ENCODE results near the gene PDSS2.

DNA sequence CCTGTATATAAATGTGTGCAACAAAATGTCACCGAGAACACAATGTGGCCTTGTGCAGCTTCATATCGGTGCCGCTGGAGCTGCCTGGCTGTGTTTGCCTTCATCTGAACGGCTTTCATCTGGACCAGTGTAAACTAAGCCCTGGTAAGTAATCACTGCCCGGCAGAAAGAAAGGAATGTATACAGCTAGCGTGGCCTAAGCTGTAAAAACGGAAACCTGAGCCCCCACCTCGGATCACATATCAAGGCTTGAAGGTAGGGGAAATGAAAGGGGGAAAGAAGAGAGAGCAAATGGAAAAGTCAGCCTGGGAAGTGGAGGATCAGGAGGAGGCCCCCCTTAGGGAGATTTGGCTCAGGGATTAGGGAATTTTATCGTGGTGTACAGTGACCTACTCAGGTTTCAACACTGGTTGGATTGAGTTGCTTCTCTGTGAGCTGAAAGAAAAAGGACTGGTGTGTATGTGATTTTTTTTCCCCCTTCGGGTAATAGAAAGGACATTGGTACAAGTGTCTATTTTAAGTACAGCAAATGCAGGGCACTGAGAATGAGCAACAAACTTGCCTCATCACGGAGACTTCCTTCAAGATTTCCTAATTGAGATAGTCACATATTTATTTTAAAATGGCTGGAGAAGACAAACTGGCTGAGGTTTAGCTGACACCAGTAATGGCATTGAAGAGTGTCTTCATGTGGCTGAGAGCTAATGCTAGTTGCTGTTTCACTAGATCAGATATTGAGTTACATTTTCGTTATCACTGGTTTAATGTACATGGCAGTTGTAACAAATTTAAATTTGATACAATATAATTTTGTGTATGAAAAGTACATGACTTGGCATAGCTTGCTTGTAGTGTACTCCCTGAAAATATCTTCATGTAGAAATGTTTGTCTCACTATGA lies 34.0 kb upstream of the PDSS2 start:
- TF ChIP-seq CTCF (conservative IDR thresholded peaks at IDR 0.05 in 1 of 2, IDR thresholded peaks at IDR 0.05 in 1 of 2; ENCODE audit: extremely low read depth in 1 of 2, insufficient read depth in 1 of 2, low read depth in 1 of 2, low read length in 2 of 2) (no peak), EZH2 (IDR thresholded peaks at IDR 0.05; ENCODE audit: borderline replicate concordance, low read length) (no peak)

Measured in mammary epithelial cell (primary cell).